CD4-positive, alpha-beta T cell treated with Interleukin-4 for 1 hour (primary cell): Measurements from ENCODE around the gene DENND6B.
A peak's percentile ranks its signal among the peaks of the same experiment; 100 is the strongest.
"Not testable (repeated sequence)": the region's sequence is repeated elsewhere in the genome, so short reads cannot be mapped to it uniquely, and the experiment has no call there.

ENCODE experiments used
- DNase-seq, 2 donors: peaks; one replicate each; pipeline ENCODE4 v3.0.0-alpha.2; 2020 to 2022

Gene DENND6B

GRCh38 chr22:50326956-50327710 is at the start of gene DENND6B:
Gene DENND6B (minus strand): TSS chr22:50327012. CDS start chr22:50326988, 24 bp downstream.
- DNase-seq, result peak; percentile 69

- DNase-seq, result no peak
Measured at GRCh38 chr22:50376085-50376651, 49.4 kb upstream of the DENND6B start.

GRCh38 chr22:50371101-50371648 is 44.4 kb upstream of the DENND6B start:
- no peak for DNase-seq

- no peak for DNase-seq
Measured at GRCh38 chr22:50367778-50368500, 41.1 kb upstream of the DENND6B start.

- DNase-seq, result not testable (repeated sequence)
Measured at GRCh38 chr22:50363803-50364194, 37.0 kb upstream of the DENND6B start.

- no peak for DNase-seq
Measured at GRCh38 chr22:50363166-50363802, 36.5 kb upstream of the DENND6B start.

GRCh38 chr22:50361688-50362087 is 34.9 kb upstream of the DENND6B start:
- peak in 1 of 2 donors; percentile 20 for DNase-seq

- peak in 1 of 2 donors; percentile 11 for DNase-seq
Measured at GRCh38 chr22:50361222-50361621, 34.4 kb upstream of the DENND6B start.

- no peak for DNase-seq
Measured at GRCh38 chr22:50360578-50360977, 33.8 kb upstream of the DENND6B start.

GRCh38 chr22:50357756-50358155 is 30.9 kb upstream of the DENND6B start:
- no peak for DNase-seq

GRCh38 chr22:50357222-50357621 is 30.4 kb upstream of the DENND6B start:
- no peak for DNase-seq

- no peak for DNase-seq
Measured at GRCh38 chr22:50356186-50356585, 29.4 kb upstream of the DENND6B start.

GRCh38 chr22:50348058-50348457 is 21.2 kb upstream of the DENND6B start:
- no peak for DNase-seq

GRCh38 chr22:50347157-50347556 is 20.3 kb upstream of the DENND6B start:
- no peak for DNase-seq

GRCh38 chr22:50346470-50346869 is 19.7 kb upstream of the DENND6B start:
- DNase-seq, result no peak

GRCh38 chr22:50343541-50343935 is 16.7 kb upstream of the DENND6B start:
- no peak for DNase-seq

GRCh38 chr22:50342651-50343540 is 16.1 kb upstream of the DENND6B start, which contains the start of gene PPP6R2:
Gene PPP6R2 (plus strand): TSS chr22:50343327. CDS start chr22:50393909, 50,582 bp downstream.
- DNase-seq, result peak; percentile 84 to 90

- DNase-seq, result peak; percentile 87 to 89
Measured at GRCh38 chr22:50341977-50342650, 15.3 kb upstream of the DENND6B start.

- peak; percentile 19 to 46 for DNase-seq
Measured at GRCh38 chr22:50339945-50340879, 13.4 kb upstream of the DENND6B start.

- no peak for DNase-seq
Measured at GRCh38 chr22:50338860-50339462, 12.1 kb upstream of the DENND6B start.
